Dermis microvascular lymphatic vessel endothelial cell (primary cell): Measurements from ENCODE around the gene THSD7B. TPM values are rescaled to one million over a fixed set of nuclear protein-coding genes. Genes with fewer than 3 reads are reported as not detected.

ENCODE experiments used
- DNase-seq, 2 donors: peaks; one replicate each; pipeline versions ENCODE4 v3.0.0 to v3.0.0-alpha.2; 2010; ENCODE audit warnings: low read depth in 2 of 2
- total RNA-seq: library from RNA; depleted of rRNA; stranded (reverse); fragments of >200 nt; gene quantifications from 2 replicates; pipeline ENCODE4 v1.2.1, GENCODE V29; 2014

THSD7B gene
- total RNA-seq, 1 donor from 2014 or later, result not detected

GRCh38 chr2:137192366-137193310, 427.3 kb downstream of the THSD7B start:
- no peak for DNase-seq

- no peak for DNase-seq
These were observed 428.1 kb downstream of the THSD7B start for GRCh38 chr2:137193401-137193800.

- DNase-seq, result no peak
These were observed 428.8 kb downstream of the THSD7B start for GRCh38 chr2:137194111-137194510.

- no peak for DNase-seq
These were observed 434.4 kb downstream of the THSD7B start for GRCh38 chr2:137199751-137200150.

- no peak for DNase-seq
These were observed 437.0 kb downstream of the THSD7B start for GRCh38 chr2:137202318-137202717.

GRCh38 chr2:137205324-137205723, 440.0 kb downstream of the THSD7B start:
- DNase-seq, result no peak

- DNase-seq, result no peak
These were observed 440.7 kb downstream of the THSD7B start for GRCh38 chr2:137206069-137206468.

GRCh38 chr2:137207030-137207429, 441.7 kb downstream of the THSD7B start:
- DNase-seq, result no peak

- DNase-seq, result no peak
These were observed 443.1 kb downstream of the THSD7B start for GRCh38 chr2:137208431-137208891.

- DNase-seq, result no peak
These were observed 444.7 kb downstream of the THSD7B start for GRCh38 chr2:137210039-137210438.

- DNase-seq, result no peak
These were observed 446.4 kb downstream of the THSD7B start for GRCh38 chr2:137211761-137212160.

- no peak for DNase-seq
These were observed 455.2 kb downstream of the THSD7B start for GRCh38 chr2:137220438-137220993.

- DNase-seq, result no peak
These were observed 456.6 kb downstream of the THSD7B start for GRCh38 chr2:137221797-137222492.

GRCh38 chr2:137223722-137224121, 458.4 kb downstream of the THSD7B start:
- no peak for DNase-seq

GRCh38 chr2:137228566-137228965, 463.2 kb downstream of the THSD7B start:
- DNase-seq, result no peak

GRCh38 chr2:137229834-137230233, 464.5 kb downstream of the THSD7B start:
- no peak for DNase-seq

- no peak for DNase-seq
These were observed 466.3 kb downstream of the THSD7B start for GRCh38 chr2:137231628-137232027.

GRCh38 chr2:137232076-137232475, 466.7 kb downstream of the THSD7B start:
- DNase-seq, result no peak

GRCh38 chr2:137233091-137233490, 467.7 kb downstream of the THSD7B start:
- DNase-seq, result no peak

- no peak for DNase-seq
These were observed 471.7 kb downstream of the THSD7B start for GRCh38 chr2:137237055-137237454.

GRCh38 chr2:137238065-137238464, 472.7 kb downstream of the THSD7B start:
- no peak for DNase-seq

GRCh38 chr2:137249463-137250130, 484.3 kb downstream of the THSD7B start:
- no peak for DNase-seq
